CD1c-positive myeloid dendritic cell (primary cell): ENCODE results near the gene SLC9C2.
A peak's percentile ranks its signal among the peaks of the same experiment; 100 is the strongest.
"Not testable (repeated sequence)": the region's sequence is repeated elsewhere in the genome, so short reads cannot be mapped to it uniquely, and the experiment has no call there.

Source experiments
- DNase-seq: peaks from one replicate; pipeline ENCODE4 v3.0.0-alpha.2; 2016; ENCODE audit errors: extremely low spot score

The SLC9C2 gene

DNA sequence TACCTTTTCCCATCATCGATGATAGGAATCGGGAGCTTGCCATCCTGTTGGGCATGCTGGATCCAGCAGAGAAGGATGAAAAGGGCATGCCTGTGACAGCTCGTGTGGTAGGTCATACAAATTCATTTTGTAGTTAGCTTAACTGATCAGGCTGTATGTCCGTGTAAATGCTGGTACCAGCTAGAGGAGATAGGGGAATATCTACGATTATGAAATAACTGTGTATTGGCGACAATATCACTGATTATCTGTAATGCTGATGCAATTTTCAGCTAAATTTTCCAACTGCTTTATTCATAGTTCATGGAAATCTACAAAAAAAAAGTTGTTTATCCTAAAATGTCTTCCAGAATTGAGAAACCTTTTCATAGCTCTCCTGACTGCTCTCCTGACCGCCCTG, 117.5 kb downstream of the SLC9C2 start:
- no peak for DNase-seq

DNA sequence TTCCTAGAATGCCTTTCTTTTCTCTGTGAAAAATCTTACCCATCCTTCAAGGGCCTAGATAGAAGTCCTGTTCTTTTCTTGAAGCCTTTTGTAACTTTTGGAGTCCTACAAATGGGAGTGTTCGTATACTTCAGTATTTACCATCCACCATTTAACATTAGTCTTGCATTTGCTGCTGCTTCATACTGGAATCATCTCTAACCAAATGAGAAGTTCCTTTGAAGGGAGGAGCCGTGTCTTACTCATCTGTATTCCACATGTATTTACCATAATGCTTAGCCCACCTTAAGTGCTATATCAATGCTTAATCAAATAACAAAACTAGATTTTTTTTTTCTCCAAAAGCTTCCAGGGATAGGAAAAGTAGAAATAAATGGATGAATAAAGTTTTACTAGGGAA, 118.6 kb downstream of the SLC9C2 start:
- no peak for DNase-seq

DNA sequence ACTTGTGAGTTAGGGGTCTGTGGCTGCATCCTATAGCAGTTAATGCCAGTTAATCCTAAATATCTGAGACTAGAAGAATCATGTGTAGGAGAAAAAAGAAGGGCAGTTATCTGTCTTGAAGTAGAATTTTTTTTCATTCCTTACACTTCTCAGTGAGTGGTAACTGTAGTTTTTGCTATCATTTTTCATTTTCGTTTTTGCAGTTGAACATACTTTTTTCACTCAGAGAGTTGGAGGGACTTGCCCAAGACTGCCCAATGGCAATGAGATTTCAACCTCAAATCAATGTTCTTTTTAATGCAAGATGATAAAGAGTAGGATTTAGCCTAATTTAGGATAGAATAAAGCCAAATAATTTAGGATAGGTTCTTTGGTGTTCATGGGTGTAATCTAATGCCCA, 120.2 kb downstream of the SLC9C2 start:
- DNase-seq: no peak

DNA sequence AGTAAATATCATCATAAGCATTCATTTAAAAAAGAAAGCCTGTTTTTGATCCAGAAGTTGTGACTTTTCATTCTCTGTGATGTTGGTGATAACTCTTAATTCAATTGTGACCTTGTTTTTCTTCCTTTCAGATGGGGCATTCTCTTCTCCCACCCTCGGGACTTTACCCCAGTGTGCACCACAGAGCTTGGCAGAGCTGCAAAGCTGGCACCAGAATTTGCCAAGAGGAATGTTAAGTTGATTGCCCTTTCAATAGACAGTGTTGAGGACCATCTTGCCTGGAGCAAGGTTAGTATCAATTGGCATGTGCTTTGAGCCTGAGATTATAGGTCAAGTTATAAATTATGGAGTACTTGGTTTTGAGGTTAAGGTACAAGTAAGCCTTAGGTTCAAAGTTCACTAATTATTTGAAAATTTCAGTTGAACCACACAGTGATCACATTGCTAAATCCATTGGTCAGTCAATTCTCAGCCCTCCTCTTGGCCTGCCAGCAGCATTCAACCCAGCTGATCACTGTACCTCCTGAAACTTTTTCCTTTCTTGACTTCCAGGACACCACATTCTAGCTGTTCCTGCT, 121.6 kb downstream of the SLC9C2 start:
- DNase-seq: no peak

DNA sequence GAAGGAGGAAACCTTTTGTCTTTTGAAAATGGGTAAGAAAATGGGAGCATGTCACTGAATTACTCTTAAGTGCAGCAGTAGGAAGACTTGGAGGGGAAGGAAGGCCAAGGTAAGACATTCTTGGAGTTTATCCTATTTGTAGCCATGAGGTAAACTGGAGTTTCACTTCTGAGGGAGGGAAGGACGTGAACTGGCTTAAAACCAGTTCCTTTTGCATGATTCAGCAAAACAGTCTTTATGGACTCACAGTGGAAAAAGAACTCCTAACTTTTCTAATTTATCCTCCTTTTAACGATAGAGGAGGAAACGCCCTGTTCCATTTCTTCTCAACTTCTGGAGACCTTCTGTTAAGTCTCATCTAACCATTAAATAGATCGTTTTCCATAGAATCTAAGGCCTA, 123.2 kb downstream of the SLC9C2 start:
- no peak for DNase-seq

DNA sequence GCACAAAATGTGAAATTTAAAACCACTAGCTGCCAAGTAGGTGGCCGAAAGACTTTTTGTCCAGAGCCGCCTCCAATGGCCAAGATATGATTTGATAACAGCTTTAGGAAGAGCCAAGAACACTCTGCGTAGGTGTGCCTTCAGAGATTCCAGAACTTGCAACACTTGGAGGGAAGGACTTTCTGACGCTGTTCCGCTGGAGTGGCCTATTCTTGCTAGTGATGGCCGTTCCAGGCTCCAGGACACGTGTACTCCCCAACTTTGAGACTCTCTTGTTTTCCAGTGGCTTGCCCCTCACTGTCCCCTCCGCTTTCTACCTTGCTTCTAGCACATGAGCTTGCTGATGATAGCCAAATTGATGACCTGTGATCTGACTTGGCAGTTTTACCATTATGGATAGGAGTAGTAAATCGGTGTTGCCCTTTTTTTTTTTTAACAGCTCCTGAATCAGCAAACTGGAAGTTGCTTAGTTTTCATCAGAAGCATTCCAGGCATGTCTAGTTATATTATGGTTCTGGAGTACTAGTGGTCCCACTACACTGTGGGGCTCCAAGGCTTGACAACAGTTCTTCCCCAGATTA, 124.7 kb downstream of the SLC9C2 start:
- DNase-seq: peak; percentile 82

DNA sequence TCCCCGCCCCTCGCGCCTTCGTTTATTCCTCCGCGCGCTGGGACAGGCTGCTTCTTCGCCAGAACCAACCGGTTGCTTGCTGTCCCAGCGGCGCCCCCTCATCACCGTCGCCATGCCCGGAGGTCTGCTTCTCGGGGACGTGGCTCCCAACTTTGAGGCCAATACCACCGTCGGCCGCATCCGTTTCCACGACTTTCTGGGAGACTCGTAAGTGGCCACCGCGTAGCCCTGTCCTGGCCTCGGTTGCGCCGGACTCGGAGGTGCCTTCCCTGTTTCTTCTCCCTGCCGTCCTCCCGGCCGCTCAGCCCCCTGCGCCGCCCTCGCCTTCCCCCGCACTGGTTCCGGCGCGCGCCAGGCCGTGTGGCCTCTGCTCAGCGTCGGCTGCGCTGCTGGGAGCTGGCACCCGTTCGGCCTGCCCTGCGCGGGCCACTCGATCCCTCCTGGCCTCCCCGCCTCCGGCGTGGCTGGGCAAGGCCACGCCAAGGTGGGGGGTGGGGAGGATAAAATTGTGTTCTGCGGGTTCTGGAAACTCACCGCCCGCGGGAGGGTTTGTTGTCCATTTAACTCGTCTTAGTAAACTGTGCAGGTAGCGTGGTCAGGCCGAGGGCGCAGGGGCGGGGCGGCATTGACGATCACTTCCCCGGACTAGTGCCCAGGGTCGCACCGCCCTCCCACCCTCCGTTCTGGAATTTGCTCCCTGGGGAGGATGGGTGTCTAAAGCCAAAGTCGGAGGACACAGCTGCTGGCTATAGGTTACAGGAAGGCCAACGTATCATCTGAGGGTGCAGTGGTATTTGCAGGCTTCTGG, 125.4 kb downstream of the SLC9C2 start, which contains the start of gene PRDX6:
Gene PRDX6, plus strand, starts transcription at position 50 of the 808 bp plus-strand sequence. Its CDS starts 63 bp downstream, at position 113.
- DNase-seq: no peak

DNA sequence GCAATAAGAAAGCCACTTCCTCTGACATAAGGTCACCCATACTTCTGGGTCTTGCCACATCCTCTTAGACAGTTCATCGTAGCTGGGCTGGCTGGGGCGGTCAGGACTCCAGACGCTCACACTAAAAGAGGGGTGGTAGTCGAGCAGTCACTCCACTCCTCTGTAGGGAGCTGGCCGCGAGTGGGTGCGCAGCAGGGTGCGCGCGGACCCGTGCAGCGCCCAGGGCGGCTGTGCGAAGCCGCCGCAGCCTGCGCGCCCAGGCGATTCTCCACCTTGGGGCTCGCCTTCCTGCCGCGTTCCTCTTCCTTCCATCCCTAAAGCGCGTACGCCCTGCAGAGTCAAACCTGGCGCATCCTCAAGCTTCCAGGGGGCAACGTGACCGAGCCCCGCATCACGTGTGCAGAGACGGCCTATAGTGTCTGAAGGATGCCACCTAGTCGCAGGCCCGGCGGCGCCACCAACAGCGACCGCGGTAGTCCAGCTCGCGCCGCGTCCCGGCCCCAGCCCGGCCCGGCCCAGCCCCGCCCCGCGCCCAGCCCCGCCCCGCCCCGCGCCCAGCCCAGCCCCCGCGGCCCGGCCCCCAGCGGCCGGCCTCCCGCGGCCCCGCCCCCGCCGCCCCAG, 126.1 kb downstream of the SLC9C2 start:
- peak; percentile 93 for DNase-seq

DNA sequence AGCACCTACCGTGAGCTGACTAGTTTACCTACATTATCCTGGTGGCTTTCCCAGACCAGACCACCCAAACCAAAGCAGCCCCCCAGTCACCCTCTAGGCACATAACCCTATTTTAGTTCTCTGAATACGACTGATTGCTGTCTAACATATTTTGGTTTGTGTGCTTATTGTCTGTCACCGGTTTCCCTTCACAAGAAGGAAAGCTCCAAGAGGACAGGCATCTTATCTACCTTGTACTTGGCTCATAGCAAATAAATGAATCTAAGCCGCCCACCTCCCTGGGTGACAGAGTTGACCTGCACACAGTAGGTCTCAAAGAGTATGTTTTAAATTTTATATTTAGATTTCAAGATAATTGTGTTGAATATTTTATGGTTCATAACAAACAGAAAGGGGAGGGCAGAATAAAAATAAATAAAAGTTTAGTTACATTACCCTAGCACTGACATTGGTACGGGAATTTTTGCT, 126.6 kb downstream of the SLC9C2 start:
- DNase-seq: no peak

DNA sequence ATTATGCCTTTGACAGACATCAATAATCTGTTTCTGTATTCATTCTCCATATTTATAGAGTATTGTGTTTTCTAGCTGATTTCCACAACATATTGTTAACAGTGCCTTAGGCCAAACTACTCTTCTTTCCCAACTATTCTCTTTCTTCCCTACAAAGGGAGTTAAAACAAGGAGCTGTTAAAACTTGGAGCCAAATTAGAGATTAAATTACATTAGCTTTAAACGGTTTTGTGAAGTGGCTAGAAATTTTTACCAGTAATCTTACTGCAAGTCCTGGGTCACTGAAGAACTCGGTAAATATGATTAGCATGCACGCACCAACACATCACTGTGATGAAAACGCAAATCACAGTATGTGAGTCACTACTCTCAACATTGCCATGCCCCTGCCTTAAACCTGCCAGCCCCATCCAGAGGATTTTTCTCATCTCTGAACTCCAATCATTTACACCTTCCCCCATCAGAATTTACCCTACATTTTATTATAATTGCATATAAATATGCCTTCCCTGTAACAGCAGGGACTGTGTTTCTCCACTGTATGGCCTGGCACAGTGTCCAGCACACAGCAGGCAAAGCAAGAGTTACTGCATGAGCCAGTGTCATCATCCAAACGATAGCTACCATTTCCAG, 127.2 kb downstream of the SLC9C2 start:
- DNase-seq: no peak

DNA sequence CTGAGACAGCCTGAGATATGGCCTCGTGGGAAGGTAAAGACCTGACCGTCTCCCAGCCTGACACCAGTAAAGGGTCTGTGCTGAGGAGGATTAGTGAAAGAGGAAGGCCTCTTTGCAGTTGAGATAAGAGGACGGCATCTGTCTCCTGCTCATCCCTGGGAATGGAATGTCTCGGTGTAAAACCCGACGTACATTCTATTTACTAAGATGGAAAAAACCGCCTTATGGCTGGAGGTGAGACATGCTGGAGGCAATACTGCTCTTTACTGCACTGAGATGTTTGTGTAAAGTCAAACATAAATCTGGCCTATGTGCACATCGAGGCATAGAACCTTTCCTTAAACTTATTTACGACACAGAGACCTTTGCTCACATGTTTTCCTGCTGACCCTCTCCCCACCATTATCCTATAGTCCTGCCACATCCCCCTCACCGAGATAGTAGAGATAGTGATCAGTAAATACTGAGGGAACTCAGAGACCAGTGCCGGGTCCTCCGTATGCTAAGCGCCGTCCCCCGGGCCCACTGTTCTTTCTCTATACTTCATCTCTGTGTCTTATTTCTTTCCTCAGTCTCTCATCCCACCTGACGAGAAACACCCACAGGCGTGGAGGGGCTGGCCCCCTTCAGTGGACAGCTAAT, 128.0 kb downstream of the SLC9C2 start:
- not testable (repeated sequence) for DNase-seq

DNA sequence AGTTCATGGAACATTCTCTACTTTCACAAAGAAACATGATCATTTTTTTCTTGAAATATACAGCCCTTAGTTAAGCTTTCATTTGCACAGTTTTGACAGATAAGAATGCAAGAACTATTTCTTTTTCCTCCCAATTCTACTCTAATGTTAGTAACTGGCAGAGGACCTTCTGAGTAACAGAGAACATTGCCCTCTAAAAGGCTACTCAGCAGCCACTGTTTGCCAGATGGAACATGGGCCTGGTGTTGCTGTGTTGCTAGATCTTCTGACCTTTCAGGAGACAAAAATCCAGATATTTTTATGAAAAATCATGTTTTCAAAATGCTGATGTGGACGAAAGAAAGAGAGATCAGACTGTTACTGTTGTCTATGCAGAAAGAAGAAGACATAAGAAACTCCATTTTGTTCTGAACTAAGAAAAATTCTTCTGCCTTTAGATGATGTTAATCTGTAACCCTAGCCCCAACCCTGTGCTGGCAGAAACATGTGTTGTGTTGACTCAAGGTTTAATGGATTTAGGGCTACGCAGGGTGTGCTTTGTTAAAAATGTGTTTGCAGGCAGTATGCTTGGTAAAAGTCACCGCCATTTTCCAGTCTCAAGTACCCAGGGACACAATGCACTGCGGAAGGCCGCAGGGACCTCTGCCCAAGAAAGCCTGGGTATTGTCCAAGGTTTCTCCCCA, 128.6 kb downstream of the SLC9C2 start:
- no peak for DNase-seq

DNA sequence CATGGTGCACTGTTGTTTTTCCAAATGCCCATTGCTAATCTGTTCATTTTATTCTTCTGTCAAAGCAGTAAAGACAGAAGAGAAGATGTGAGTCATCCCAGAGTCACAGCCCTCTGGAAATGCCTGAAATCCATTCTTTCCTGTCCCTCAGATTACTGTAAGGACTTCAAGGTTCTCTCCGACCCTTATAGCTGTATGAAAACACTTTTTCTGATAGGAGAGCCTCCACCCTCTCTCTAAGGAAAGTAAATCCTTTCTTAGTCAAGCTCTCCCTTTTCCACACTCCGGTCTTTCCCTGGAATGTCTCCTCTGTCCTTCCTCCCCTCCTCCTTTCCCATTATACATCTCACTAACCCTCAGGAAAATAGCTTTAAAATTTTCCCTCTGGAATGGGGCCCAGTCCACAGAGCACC, 129.3 kb downstream of the SLC9C2 start:
- no peak for DNase-seq

DNA sequence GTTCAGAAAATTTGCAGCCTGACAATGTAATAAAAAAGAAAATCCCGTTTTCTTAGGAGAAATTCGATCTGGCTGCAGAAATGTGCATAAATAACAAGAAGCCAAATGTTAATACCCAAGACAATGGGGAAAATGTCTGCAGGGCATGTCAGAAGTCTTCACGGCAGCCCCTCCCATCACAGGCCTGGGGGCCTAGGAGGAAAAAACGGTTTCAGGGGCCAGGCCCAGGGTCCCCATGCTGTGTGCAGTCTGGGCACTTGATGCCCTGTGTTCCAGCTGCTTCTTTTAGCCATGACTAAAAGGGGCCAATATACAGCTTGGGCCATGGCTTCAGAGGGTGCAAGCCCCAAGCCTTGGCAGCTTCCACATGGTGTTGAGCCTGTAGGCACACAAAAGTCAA, 132.3 kb downstream of the SLC9C2 start:
- DNase-seq: no peak

DNA sequence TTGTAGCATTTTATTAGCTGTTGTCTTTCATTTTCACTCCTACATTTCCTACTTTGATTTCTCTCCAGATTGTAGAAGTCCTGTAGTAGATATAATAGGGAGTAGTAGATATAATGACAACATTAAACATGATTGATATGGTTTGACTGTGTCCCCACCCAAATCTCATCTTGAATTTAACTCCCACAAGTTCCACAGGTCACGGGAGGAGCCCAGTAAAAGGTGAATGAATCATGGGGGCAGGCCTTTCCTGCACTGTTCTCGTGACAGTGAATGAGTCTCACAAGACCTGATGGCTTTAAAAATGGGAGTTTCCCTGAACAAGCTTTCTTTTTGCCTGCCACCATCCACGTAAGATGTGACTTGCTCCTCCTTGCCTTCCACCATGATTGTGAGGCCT, 133.2 kb downstream of the SLC9C2 start:
- DNase-seq: no peak

DNA sequence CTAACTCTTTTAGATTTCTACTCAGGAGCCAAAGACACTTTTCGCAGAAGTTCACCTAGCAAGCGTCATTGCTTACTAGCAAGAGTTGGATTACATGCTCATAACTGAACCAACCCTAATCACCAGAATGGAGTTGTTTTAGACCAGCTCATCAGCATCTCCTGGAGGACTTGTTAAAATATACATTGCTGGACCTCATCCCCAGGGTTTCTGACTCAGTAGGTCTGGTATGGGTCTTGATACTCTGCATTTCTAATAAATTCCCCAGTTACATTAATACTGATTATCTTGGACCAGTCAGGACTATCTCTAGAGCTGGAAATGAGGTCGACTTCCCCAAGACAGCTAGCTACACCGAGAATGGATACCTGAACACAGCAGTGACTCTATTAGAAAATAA, 135.4 kb downstream of the SLC9C2 start:
- no peak for DNase-seq

DNA sequence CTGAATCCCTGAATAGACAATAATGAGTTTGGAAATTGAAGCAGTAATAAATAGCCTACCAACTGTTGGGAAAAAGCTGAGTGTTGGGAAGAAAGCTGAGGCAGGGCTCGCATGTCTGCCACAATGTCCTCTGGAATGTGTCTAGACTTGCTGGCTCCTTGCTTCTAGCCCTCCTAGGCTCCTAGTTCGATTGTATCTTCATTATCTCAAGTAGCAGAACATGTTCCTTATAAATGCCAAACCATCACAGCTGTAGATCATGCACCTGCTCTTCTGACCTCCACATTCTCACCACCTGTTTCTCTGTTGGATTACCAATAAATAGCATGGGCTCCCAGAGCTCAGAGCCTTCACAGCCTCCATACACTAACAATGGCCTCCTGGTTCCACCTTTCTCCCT, 138.7 kb downstream of the SLC9C2 start:
- not testable (repeated sequence) for DNase-seq

DNA sequence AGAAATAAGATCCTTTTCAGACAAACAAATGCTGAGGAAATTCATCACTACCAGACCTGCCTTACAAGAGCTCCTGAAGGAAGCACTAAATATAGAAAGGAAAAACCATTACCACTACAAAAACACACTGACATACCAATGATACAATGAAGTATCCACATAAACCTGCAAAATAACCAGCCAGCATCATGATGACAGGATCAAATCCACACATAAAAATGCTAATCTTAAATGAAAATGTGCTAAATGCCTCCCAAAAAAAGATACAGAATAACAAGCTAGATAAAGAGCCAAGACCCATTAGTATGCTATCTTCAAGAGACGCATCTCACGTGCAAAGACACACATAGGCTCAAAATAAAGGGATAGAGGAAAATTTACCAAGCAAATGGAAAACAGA, 140.2 kb downstream of the SLC9C2 start:
- not testable (repeated sequence) for DNase-seq

DNA sequence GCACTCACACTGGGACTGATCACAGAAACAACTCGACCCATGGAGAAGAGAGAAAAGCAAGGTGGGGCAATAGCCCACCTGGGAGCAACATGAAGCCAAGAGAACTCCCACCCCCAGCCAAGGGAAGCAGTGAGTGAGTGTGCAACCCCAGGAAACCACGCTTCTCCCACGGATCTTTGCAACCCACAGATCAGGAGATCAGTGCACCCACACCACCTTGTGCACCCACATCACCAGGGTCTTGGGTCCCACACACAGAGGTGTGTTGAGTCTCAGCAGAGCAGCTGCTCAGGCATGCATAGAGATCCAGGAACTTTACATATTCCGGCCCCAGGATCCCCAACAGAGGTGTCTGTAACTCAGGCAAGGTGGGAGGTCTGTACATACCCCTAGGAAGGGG, 143.0 kb downstream of the SLC9C2 start:
- no peak for DNase-seq

DNA sequence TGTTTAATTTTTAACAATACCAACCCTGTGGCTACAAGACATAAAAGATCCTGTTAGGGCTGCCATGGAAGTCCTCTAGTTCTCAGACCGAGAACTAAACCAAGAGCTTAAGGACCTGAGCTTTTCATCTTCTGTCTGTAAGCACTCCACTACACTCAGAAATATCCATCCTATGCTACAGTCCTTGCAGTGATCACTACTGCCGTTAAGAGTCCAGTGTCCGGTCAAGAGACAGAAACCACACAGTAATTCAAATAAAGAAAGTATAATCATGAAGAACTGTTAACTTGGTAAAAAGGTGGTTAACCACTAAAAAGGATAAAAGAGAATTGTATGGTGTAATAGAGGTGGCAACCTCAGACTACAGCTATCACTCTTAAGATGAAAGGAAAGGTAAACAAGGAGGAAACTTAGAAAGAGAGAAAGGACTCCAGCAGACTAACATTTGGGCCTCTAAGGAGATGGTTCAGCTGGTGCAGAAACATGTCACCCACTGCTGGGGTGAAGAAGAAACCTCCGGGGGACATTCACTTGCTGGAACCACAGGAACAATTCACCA, 147.8 kb downstream of the SLC9C2 start:
- no peak for DNase-seq

DNA sequence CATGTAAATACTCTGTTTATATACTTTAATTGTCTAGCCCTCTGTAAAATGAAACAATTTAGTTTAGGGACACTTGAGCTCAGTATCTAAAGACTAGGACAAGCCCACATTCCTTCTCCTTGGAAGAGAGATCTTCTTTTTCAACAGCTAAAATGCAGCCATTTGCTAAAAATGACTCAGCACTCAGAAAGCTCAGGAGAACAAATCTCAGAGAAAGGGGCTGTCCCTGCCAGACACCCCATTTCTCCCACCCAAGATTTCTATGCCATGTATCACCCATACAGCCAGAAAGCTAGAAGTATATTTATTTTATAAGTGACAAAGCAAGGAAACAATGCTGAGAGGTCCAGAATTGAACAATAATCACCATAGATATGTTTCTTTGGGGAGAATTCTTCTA, 148.9 kb downstream of the SLC9C2 start:
- DNase-seq: no peak
